IMR-90 (cell line): ENCODE measurements around the gene HOXA5. TPM values are rescaled to one million over a fixed set of nuclear protein-coding genes. Genes with fewer than 3 reads are reported as not detected.

Source experiments
- ATAC-seq: fragments of 200-7000 bp; cut with Tn5 transposase; 2 replicates; pipeline ENCODE4 v1.9.1; 2020; ENCODE audit warnings: low read depth, mild to moderate bottlenecking, moderate library complexity
- BruUV-seq: library from RNA; stranded (reverse); fragments of 400-500 nt; replicated peaks from 2 replicates; lab custom pipeline; 2021; lab: Mats Ljungman, UMichigan
- CTCF ChIA-PET: fragments of 300-600 bp; formaldehyde crosslinking; extraction: SDS; loops from one replicate; lab custom pipeline; 2021; ENCODE audit warnings: antibody characterized with exemption; lab: Yijun Ruan, JAX
- POLR2A ChIA-PET: fragments of 300-600 bp; sonication (Branson Sonifier 250); formaldehyde crosslinking; loops from one replicate; lab custom pipeline; 2022; ENCODE audit warnings: antibody characterized with exemption; ENCODE audit not compliant: unreplicated experiment; lab: Charles Lee
- DNase-seq: peaks from one replicate; pipeline ENCODE4 v3.0.0; 2013
- H2AFZ ChIP-seq: replicated peaks from 2 replicates; pipeline ENCODE3; 2013; ENCODE audit warnings: low read length, mild to moderate bottlenecking; ENCODE audit not compliant: poor library complexity
- H2AK5ac ChIP-seq: 2 replicates; pipeline ENCODE4 v1.6.1; 2013; ENCODE audit warnings: low read depth, low read length, inconsistent platforms
- H2AK9ac ChIP-seq: replicated peaks from 2 replicates; pipeline ENCODE3; 2013; ENCODE audit warnings: mild to moderate bottlenecking, low read depth, low read length, moderate library complexity; ENCODE audit not compliant: poor library complexity
- H2BK120ac ChIP-seq: 2 replicates; pipeline ENCODE4 v1.6.1; 2013; ENCODE audit warnings: low read depth, low read length, inconsistent platforms
- H2BK15ac ChIP-seq: 3 replicates; pipeline ENCODE4 v1.6.1; 2013; ENCODE audit warnings: low read depth, low read length, inconsistent platforms
- H2BK20ac ChIP-seq: 2 replicates; pipeline ENCODE4 v1.6.1; 2013; ENCODE audit warnings: low read depth, mild to moderate bottlenecking, inconsistent platforms, low read length, moderate library complexity
- H2BK5ac ChIP-seq: 2 replicates; pipeline ENCODE4 v1.6.1; 2013; ENCODE audit warnings: mild to moderate bottlenecking, low read depth, low read length, inconsistent platforms; ENCODE audit not compliant: poor library complexity, severe bottlenecking
- H3K14ac ChIP-seq: replicated peaks from 2 replicates; pipeline ENCODE4 v1.6.1; 2013; ENCODE audit warnings: low read depth, low read length, inconsistent platforms
- H3K18ac ChIP-seq: 2 replicates; pipeline ENCODE4 v1.6.1; 2013; ENCODE audit warnings: low read depth, low read length, control low read depth
- H3K23ac ChIP-seq: 2 replicates; pipeline ENCODE4 v1.6.1; 2013; ENCODE audit warnings: low read depth, low read length, inconsistent platforms
- H3K27ac ChIP-seq: 2 replicates; pipeline ENCODE4 v1.5.1; 2013; ENCODE audit warnings: mild to moderate bottlenecking, control low read depth, low read length; ENCODE audit not compliant: insufficient read depth
- H3K27me3 ChIP-seq: 2 replicates; pipeline ENCODE4 v1.6.1; 2013; ENCODE audit warnings: low read length; ENCODE audit not compliant: control insufficient read depth, insufficient read depth
- H3K36me3 ChIP-seq: 2 replicates; pipeline ENCODE4 v1.6.1; 2013; ENCODE audit warnings: low read length, mixed read lengths; ENCODE audit not compliant: control insufficient read depth, insufficient read depth
- H3K4ac ChIP-seq: 2 replicates; pipeline ENCODE4 v1.6.1; 2013; ENCODE audit warnings: low read depth, low read length, inconsistent platforms
- H3K4me1 ChIP-seq: 2 replicates; pipeline ENCODE4 v1.6.1; 2013; ENCODE audit warnings: low read length, mixed read lengths; ENCODE audit not compliant: control insufficient read depth, insufficient read depth
- H3K4me2 ChIP-seq: 2 replicates; pipeline ENCODE4 v1.6.1; 2013; ENCODE audit warnings: low read depth, mild to moderate bottlenecking, control low read depth, low read length, moderate library complexity
- H3K4me3 ChIP-seq: 2 replicates; pipeline ENCODE4 v1.5.1; 2013; ENCODE audit warnings: low read depth, mild to moderate bottlenecking, control low read depth, low read length, moderate library complexity; ENCODE audit not compliant: insufficient read depth
- H3K56ac ChIP-seq: 2 replicates; pipeline ENCODE4 v1.6.1; 2013; ENCODE audit warnings: low read length, inconsistent platforms; ENCODE audit not compliant: insufficient read depth; ENCODE audit errors: extremely low read depth
- H3K79me1 ChIP-seq, 2 experiments: 2 replicates each; pipeline ENCODE4 v1.6.1; 2013; ENCODE audit warnings: low read length in 2 of 2, inconsistent platforms in 1 of 2, low read depth in 1 of 2
- H3K9ac ChIP-seq: 2 replicates; pipeline ENCODE4 v1.6.1; 2013; ENCODE audit warnings: low read depth, low read length, control low read depth
- H3K9me1 ChIP-seq: 2 replicates; pipeline ENCODE4 v1.6.1; 2013; ENCODE audit warnings: low read length, inconsistent platforms; ENCODE audit not compliant: insufficient read depth
- H3K9me3 ChIP-seq: 2 replicates; pipeline ENCODE4 v1.6.1; 2013; ENCODE audit warnings: low read length; ENCODE audit not compliant: control insufficient read depth, insufficient read depth
- H4K20me1 ChIP-seq: 2 replicates; pipeline ENCODE4 v1.6.1; 2013; ENCODE audit warnings: low read length, inconsistent platforms; ENCODE audit not compliant: insufficient read depth
- H4K5ac ChIP-seq: 2 replicates; pipeline ENCODE4 v1.6.1; 2013; ENCODE audit warnings: mild to moderate bottlenecking, low read depth, low read length, control low read depth
- H4K8ac ChIP-seq, 2 experiments: 2 replicates each; pipeline ENCODE4 v1.6.1; 2013; ENCODE audit warnings: low read depth in 2 of 2, low read length in 2 of 2, control low read depth in 1 of 2, inconsistent platforms in 1 of 2
- H4K91ac ChIP-seq: 2 replicates; pipeline ENCODE4 v1.6.1; 2013; ENCODE audit warnings: low read depth, low read length, inconsistent platforms; ENCODE audit not compliant: insufficient read depth
- CHD1 ChIP-seq: IDR thresholded peaks from 2 replicates; pipeline ENCODE4 v1.6.1; 2012; ENCODE audit warnings: low read depth, low read length, improper control_type of control experiment
- ELK1 ChIP-seq: fragments of 150-350 bp; IDR thresholded peaks from 2 replicates; pipeline ENCODE4 v1.6.1; 2016; ENCODE audit warnings: low read depth, mild to moderate bottlenecking, low read length, moderate library complexity, borderline replicate concordance
- WGBS, 2 experiments: methylation state at CpG; one replicate each; pipeline versions ENCODE4 v1.1.5 to v1.1.7; 2013; ENCODE audit warnings: missing lambda C conversion rate in 2 of 2; ENCODE audit not compliant: insufficient read length in 1 of 2; ENCODE audit errors: extremely low coverage in 2 of 2; 5-methylcytosine and 5-hydroxymethylcytosine counted together
- dilution Hi-C: fragments of 300-500 bp; cut with HindIII; formaldehyde crosslinking; loops from one replicate; pipeline ENCODE4 v1.14.3; 2018; ENCODE audit warnings: low sequenced_read_pairs; ENCODE audit not compliant: unreplicated experiment
- in situ Hi-C: fragments of 300-500 bp; cut with MboI; formaldehyde crosslinking; loops from 3 replicates; pipeline ENCODE4 v1.14.3; 2019; ENCODE audit warnings: low sequenced_read_pairs, inconsistent platforms, mixed read lengths
- intact Hi-C: fragments of 100-400 bp; cut with micrococcal nuclease; formaldehyde crosslinking; loops from 2 replicates; pipeline ENCODE4 v1.10.0; 2022
- polyA plus RNA-seq, 3 experiments: library from polyadenylated mRNA; depleted of rRNA; stranded (reverse); fragments of >200 nt; gene quantifications; 2 replicates each; pipeline ENCODE4 v1.2.3, GENCODE V29; 2012; ENCODE audit warnings: low replicate concordance in 1 of 3
- total RNA-seq: library from RNA; depleted of rRNA; stranded (reverse); fragments of >200 nt; gene quantifications from 2 replicates; pipeline ENCODE4 v1.2.3, GENCODE V29; 2012

The HOXA5 gene
- total and polyA plus RNA-seq, 2 of the 4 experiments (the other 2 are of a cell fraction) = 19.9 to 29.4 TPM

- Histone ChIP-seq H4K91ac (peak overlapping the region; percentile 96), H4K20me1 (0 out of 2 replicates have a peak, but pooled peaks cover 2% of the 10 kb centered on the region), H3K18ac (peak overlapping the region; percentile 67), H2BK5ac (peak overlapping the region; percentile 88), H3K23ac (peak overlapping the region; percentile 80), H2BK120ac (peak overlapping the region; percentile 94), H3K4me3 (peak overlapping the region; percentile 48), H4K8ac (peak overlapping the region; percentile 90 to 93; a peak in 3 of 4 replicates), H3K9me3 (no peaks in the 10 kb centered on the region), H3K79me1 (peaks cover 5 to 48% of the 10 kb centered on the region in 2 experiments; a peak in 3 of 4 replicates), H3K27ac (peak overlapping the region; percentile 99), H3K9ac (peak overlapping the region; percentile 96), H3K14ac (peak overlapping the region; percentile 94), H3K36me3 (peaks cover 5% of the 10 kb centered on the region; the same call in 1 of the 2 replicates), H3K9me1 (peaks cover 12% of the 10 kb centered on the region), H3K56ac (peak overlapping the region; percentile 76), H3K4ac (peak overlapping the region; percentile 98), H2AK9ac (no peak overlapping the region), H3K27me3 (no peaks in the 10 kb centered on the region), H3K4me1 (peaks cover 36% of the 10 kb centered on the region), H2AK5ac (0 out of 2 replicates have a peak overlapping the region, but pooled peaks have one; percentile 76), H2BK20ac (peak overlapping the region; percentile 63), H4K5ac (peak overlapping the region; percentile 92), H2BK15ac (peak overlapping the region; percentile 64), H2AFZ (peak overlapping the region; percentile 84), H3K4me2 (peak overlapping the region; percentile 95)
- no TSS peak for BruUV-seq
- 0% methylated on average over 2 of the region's 7 CpGs; no CpG with 5 or more reads in 1 of the 2 experiments for WGBS, 2 experiments
- ChIA-PET POLR2A (interaction anchor here (1.5 kb wide), 1 partner anchor 16 kb away, joined by 3 read pairs; no protein-coding TSS in a partner anchor), CTCF (interaction anchor here (0.6 to 1.2 kb wide), 2 partner anchors 23 to 40 kb away, joined by 3 read pairs; no protein-coding TSS in a partner anchor)
- intact Hi-C loops = loop anchor here (2.0 to 5.0 kb wide), 2 partner anchors 23 to 919 kb away; partner anchors contain the start of genes CBX3 and HNRNPA2B1
- in situ Hi-C loops = no loop called here
- DNase-seq (peak; percentile 23), ATAC-seq (no peak)
- dilution Hi-C loops = no loop called here
- no peak for TF ChIP-seq ELK1
- TF ChIP-seq CHD1 = peak; percentile 34; the same call in 1 of the 2 replicates
These were observed 21.8 kb downstream of the HOXA5 start for GRCh38 chr7:27121684-27122076.
